ENCODE data around the gene SCN2B.

Gene SCN2B

DNA sequence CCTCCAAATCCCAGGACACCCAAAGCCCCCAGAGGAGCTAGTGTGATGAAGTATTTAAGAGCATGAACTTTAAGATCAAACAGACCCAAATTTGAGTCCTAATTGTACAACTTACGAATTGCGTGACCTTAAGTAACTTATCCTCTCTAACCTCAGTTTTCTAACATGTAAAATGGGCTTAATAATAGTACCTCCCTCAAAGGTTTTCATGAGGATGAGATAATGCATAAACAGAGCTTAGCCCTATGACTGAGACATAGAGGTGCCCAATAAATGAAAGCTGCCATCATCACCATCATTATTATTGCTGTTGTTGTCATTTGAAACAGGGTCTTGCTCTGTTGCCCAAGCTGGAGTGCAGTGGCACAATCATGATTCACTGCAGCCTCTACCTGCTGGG is 9.2 kb downstream of the SCN2B start:
- TF ChIP-seq, protein P1, sequence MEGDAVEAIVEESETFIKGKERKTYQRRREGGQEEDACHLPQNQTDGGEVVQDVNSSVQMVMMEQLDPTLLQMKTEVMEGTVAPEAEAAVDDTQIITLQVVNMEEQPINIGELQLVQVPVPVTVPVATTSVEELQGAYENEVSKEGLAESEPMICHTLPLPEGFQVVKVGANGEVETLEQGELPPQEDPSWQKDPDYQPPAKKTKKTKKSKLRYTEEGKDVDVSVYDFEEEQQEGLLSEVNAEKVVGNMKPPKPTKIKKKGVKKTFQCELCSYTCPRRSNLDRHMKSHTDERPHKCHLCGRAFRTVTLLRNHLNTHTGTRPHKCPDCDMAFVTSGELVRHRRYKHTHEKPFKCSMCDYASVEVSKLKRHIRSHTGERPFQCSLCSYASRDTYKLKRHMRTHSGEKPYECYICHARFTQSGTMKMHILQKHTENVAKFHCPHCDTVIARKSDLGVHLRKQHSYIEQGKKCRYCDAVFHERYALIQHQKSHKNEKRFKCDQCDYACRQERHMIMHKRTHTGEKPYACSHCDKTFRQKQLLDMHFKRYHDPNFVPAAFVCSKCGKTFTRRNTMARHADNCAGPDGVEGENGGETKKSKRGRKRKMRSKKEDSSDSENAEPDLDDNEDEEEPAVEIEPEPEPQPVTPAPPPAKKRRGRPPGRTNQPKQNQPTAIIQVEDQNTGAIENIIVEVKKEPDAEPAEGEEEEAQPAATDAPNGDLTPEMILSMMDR (IDR thresholded peaks at IDR 0.05; ENCODE audit: low read depth, low read length): no peak
- no peak for DNase-seq (ENCODE audit: extremely low read depth, low read depth)

DNA sequence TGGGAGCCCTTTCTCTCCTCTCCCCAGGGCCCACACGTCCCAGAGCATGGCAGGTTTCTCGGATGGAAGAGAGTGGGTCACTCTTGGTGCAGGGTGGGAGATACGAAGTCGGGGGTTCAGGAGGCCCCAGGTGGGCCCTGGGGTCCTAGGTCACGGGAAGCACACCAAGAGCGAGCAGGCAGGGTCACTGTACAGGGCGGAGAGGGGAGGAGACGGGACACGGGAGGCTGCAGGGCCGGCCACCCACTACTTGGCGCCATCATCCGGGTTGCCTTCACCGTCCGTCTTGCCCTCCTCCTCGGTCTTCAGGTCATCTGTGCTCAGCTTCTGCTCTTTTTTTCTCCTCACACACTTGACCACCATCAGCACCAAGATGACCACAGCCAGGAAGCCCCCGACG is 9.8 kb downstream of the SCN2B start:
- no peak for DNase-seq (ENCODE audit: extremely low read depth, low read depth)
- TF ChIP-seq, protein P1 (IDR thresholded peaks at IDR 0.05; ENCODE audit: low read depth, low read length): no peak

DNA sequence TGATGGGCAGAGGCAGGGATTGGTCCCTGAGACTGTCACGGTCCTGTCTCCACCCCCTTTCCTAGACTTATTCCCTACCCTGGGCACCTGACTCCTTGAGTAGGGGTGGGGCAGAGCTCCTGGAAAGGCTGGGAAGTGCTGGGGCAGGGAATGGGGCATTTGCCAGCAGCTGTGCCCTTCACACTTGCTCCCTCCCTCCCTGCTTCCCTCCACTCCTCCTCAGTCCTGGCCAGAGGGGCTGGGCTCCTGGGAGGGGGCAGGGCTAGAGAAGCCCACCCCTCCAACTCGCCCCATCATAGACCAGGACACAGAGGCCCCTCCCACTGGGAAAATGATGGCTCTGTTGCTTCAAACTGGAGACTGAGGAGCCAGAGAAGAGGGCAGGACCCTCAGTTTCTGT is 11.6 kb downstream of the SCN2B start:
- TF ChIP-seq, protein P1 (IDR thresholded peaks at IDR 0.05; ENCODE audit: low read depth, low read length): no peak
- DNase-seq (ENCODE audit: extremely low read depth, low read depth): no peak

DNA sequence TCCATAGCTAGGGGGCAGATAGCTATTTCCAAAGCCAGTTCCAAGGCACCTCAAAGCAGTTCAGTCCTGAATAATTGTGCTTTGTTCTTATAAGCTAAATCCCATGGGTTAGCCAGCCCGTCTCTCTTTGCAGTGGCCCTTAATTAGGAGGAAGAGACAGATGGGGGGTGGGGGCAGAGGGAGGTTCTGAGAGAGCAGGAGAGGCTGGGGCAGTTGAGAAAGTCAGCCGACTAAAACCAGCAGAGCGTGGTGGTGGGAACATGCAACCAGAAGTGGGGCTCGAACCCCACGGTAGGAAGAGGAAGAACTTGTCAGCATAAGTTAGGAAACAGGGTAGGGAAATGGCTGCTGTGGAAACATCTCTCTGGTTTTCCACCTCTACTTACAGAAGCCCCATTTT is 12.9 kb downstream of the SCN2B start:
- TF ChIP-seq, protein P1 (IDR thresholded peaks at IDR 0.05; ENCODE audit: low read depth, low read length): no peak
- DNase-seq (ENCODE audit: extremely low read depth, low read depth): no peak

DNA sequence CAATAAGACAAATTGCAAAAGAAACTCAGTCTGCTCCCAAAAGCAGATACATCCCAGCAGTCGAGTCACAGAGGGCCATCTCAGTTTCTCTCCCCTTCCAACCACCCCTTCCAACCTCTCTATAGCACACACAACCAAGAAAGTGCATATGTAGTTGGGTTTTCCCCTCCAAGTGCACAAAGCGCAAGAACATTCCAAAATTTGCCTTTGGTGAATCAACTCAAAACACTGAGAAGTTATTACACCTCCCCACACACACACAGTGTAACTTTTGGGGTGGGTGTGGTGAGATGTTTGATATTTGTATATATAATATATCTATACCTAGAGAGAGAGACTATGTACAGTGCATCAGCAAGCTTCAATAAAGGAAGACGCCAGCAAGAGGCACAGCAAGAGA is 13.6 kb downstream of the SCN2B start:
- TF ChIP-seq, protein P1 (IDR thresholded peaks at IDR 0.05; ENCODE audit: low read depth, low read length): no peak
- DNase-seq (ENCODE audit: extremely low read depth, low read depth): no peak

DNA sequence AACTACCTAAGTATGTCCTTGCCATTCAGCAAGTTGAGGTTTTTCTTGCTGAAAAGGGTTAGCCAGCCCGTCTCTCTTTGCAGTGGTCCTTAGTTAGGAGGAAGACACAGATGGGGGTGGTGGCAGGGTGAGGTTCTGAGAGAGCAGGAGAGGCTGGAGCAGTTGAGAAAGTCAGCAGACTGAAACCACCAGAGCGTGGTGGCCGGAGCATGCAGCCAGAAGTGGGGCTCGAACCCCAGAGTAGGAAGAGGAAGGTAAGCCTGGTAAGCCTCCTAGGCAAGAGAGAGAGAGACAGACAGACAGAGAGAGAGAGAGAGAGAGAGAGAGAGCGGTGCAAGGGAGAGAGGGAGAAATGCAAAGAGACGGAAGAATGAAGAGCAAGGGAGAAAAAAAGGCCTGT is 14.7 kb downstream of the SCN2B start:
- TF ChIP-seq, protein P1 (IDR thresholded peaks at IDR 0.05; ENCODE audit: low read depth, low read length): no peak

DNA sequence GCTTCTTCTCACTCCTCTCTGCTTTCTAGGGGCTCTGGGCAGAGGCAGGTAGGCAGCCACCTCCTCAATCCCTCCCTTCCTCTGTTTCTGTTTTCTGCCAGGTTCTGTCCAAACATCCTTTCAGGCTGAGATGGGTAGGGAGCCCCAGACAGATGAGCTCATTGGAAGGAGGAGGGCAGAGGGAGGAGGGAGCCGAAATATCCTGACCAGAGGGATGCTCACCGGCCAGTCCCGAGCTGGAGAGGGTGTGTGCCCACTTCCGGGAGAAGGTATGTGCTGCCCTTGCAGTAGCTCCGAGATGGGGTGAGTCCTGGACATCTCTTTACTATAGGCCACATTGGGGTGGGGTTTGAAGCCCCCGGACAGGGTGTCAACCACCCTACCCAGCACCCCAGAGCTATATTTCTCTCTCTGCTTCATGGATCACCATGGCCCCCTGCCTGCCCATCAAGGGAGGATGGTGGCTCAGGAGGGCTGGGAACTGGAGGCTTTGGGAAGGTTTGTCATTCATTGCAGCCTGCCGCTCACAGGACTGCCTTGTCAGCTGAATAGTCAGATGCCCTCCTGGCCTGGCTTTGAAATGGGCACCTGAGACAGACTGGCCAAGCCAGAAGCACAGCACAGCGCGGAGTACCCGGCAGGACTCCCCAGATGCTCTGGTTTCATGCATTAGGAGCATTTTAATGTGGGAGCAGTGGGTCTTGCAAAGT is 19.1 kb downstream of the SCN2B start:
- DNase-seq (ENCODE audit: extremely low read depth, low read depth): no peak
- TF ChIP-seq, protein P1 (IDR thresholded peaks at IDR 0.05; ENCODE audit: low read depth, low read length): no peak

More for the DNA sequence above, 14.7 kb downstream of the SCN2B start:
- DNase-seq (ENCODE audit: extremely low read depth, low read depth): no peak

Data from AG09319 (cell line).